GM21737 (cell line): ENCODE results near the gene SUPT3H.

Experiments
- ATAC-seq: cut with Tn5 transposase; IDR thresholded peaks from one replicate; pipeline ENCODE4 v1.9.1; 2021; ENCODE audit warnings: mild to moderate bottlenecking, moderate library complexity; ENCODE audit not compliant: unreplicated experiment

SUPT3H gene

GRCh38 chr6:44808148-44808547, 569.6 kb downstream of the SUPT3H start:
- no peak for ATAC-seq

DNA sequence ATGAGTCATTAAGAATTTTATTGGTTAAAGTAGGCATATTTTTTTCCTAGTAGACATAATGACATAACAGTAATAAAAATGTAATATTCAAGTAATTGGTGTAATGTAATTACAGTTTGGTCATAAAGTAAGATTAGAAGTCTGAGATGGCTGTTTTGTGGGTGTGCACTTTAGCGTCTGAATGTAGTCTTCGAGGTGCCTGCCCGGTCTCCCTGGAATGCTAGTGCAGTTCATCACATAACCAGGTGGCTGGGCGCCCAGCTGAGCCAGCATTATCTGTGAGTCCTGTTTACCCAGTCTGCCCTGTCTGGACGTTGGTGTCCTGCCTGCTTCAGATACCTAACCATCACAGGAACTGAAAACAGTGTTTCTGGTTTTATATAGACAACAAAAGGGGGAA, 571.1 kb downstream of the SUPT3H start:
- no peak for ATAC-seq

DNA sequence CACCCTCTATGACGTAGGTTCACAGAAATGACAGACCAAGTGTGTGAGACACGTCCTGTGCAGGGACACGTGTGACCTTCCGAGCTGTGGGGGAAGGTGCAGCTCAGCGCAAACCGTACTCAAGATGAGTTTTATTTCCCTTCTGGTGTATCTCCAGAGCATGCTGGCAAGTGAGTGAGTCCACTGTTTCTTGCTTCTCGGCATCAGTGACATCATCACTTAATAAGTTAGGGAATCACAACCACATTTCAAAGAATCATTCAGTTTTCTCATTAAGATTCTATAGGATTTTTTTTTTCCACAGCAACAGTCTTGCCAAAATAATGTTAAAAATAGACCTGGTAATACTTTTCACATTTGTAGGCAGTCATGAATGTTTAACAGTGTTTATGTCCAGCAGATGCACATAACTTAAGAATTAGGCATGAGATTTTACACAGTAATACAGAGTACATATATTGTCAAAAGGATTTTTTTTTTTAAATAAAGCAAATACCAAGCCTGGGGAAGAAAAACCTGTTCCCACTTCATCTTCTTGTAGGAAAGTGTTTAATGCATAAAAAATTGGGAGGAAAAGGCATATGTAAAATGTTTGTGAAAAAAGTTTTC, 572.4 kb downstream of the SUPT3H start:
- no peak for ATAC-seq

- no peak for ATAC-seq
Observed at GRCh38 chr6:44804546-44805159, 573.1 kb downstream of the SUPT3H start.

DNA sequence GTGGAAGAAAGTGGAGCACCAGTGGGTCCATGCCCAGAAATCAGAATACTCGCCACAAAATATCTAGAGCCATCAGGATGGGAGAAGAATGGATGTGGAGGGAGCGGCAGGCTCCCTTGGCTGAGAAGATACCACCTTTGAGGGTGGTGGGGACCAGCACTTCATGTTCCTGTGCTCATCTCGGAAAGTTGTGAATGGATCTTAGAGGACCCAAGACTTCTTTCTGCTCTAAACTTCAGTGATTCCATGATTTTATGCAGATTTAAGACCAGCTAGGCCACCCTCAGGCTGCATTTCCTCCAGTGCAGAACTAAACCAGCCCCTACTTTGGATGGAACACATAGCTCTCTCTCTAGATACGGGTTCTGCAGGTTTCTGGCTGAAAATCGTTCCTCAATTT, 573.7 kb downstream of the SUPT3H start:
- ATAC-seq, result no peak

DNA sequence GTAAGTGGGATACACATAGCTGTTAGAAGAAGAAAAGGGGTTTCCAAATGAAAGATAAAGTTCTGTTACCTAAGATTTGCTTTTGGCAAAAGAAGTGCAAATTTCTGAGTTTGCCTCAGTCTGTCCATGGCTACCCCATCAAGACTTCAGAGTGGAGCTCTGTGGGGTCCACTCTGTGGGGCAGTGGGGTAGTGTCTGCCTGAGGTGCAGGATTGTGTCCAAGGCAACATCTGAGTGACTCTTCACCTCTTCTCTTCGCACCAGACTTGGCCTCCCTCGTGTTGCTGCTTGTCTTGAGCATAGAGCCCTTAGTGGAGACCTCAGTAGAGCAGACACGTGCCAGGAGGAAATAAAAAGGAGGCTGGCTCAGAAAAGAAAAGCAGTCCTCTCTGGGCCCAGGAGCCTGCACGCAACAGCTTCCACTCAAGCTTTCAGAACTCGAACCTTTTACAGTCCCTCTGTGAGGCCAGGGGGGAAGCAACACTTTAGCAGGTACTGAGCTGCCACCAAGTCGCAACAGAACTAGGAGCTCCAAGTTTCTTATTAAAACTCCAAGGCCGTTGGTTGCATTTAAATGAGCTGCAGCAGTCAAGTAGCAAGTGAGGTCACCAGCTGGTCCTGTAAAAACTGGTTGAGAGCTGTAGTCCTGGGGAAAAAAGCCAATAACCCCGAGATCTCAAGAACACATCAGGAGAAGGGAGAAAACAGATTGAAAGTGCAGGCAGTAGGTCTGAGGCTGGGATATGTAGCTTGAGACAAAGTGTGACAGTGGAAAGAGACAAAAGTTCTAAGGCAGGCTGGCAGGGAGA, 576.7 kb downstream of the SUPT3H start:
- ATAC-seq, result no peak

DNA sequence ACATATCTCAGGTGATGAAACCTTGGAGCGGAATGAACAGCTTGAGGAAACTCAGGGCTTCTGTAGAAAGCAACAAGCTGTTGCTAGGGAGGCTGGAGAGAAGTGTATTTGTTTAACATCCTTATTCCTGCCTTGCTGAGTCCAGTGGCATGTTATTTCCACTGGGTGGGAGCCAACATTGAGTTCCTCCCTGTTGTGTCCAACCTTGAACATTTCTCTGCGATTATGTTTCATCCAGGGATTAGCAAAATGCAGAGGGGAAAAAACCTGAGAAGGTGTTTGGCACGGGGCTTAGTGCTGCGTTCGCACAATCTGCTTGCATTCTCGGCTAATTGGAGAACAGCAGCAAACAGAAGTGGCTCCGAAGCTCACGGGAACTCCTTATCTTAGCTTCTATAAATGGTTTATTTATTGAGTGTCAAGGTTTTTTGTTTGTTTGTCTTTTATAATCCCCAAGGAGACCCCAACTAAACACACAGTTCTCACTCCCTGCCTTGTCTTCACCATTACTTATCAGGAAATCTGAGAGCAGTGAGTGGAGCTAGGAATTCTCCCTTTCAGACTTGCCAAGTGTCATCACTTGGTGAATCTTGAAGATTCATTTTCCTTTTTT, 577.5 kb downstream of the SUPT3H start:
- ATAC-seq, result no peak

DNA sequence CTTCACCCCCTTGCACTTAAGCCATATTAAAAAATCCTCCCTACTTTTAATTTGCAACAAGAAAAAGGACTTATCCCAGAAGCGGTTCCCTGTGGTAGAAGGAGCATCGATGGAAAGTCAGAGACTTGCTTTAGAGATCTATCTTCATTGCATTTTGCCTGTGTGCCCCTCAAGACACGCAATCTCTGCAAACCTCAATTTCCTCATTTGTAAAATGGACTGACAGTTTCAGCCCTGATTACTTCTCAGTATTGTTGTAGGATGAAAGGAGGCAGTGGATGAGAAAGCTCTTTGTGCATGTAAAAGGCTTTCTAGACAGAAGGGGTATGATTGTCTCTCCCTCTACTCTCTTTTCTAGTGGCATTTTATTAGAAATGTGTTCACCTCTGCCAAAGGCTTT, 580.0 kb downstream of the SUPT3H start:
- ATAC-seq, result no peak

DNA sequence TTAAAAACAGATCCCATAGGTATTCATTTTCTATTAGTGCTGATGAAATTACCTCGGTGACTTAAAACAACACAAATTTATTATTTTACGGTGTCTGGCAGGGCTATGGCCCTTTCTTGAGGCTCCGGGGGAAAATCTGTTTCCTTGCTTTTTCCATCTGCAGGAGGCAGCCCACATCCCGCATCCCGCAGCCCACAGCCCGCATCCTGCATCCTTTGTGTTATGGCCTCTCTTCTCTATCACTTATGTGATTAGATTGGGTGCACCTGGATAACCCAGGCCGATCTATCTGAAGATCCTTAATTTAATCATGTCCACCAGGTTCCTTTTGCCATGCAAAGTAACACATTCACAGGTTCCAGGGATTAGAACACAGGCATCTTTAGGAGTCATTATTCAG, 582.4 kb downstream of the SUPT3H start:
- no peak for ATAC-seq

DNA sequence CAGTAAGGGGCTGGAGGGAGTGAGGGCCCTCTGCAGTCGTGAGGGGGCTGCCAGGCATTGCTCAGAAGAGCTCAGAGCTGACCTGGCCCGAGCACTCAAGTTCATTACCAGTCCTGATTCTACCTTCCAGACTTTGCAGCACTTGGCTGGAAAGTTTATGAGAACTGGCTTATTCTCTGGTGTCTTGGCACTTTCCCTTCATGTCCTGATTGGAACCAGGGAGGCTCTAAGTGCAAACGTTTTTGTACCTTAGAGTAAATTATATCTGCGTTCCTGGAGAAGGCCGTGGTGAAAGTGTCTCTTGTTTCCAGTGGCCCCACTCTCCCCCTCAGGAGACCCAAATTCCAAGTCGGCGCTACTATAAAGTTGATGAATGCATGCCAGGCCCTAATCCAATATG, 587.9 kb downstream of the SUPT3H start:
- ATAC-seq, result no peak

GRCh38 chr6:44789061-44789460, 588.7 kb downstream of the SUPT3H start:
- ATAC-seq, result no peak

DNA sequence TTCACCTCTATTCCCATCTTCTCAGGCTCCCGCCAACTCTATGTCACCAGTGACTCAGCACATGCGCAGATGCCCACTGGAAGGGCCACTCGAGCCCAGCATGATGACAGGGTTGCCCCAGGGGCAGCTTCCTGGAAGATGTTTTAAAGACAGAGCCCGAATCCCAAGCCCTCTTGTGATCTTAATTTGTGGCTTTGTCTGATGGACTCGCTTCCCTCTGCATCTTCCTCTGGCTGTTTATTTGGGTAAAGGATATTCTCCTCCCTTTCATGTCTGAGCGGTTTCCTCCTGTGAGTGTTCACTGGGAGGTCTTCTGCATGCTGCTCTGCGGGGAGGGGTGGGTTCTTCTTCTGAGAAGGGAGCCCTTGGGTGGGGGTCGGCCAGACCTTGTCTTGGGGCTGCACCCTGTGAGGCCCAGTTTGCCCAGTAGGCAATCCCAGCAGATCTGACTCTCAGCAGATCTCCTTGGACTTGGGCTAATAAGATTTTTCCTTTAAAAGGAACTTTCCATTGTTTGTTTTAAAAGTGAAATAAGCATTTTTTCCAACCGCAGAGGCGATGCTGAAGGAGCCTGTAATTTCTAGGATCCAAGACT, 589.2 kb downstream of the SUPT3H start:
- no peak for ATAC-seq

DNA sequence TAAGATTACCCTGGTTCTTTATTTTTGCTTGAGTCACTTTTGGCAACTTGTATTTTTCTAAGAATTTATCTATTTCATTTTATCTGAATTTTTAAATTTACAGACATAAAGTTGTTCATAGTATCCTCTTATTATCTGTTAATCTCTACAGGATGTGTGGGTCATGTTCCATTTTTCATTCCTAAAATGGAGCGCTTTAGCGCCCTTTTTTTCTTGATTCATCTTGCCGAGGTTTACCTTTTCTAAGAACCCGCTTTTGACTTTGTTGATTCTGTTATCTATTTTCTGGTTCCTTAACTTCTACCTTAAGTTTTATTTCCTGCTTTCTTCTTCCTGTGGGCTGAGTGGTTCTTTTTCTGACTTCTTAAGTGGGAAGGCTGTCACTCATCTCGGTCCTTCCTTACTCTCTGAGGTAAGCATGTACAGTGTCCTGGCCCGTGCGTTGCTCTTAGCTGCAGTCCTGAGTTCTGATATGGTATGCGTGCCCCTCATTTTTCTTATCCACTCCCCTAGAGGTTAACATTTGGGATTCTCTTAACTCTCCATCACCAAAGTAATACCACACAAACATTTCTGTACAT, 590.4 kb downstream of the SUPT3H start:
- no peak for ATAC-seq

GRCh38 chr6:44785130-44785529, 592.6 kb downstream of the SUPT3H start:
- no peak for ATAC-seq

DNA sequence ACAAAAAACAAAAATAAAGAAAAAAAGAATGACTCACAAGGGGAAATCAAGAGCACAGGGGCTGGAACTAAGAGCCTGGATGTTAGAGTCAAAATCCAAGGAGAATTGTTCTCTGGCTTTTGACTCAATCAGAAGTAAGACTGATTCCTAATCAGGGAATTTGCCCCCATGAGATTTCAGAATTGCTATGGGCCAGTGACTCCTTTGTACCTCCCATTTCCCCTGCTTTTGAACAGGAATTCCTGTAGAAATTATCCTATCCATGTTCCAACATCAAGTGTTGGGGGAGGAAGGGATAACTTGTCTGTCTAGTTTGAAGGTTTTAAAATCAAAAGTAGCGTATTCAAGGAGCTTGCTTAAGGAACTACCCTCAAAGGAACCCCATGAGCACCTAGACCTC, 593.5 kb downstream of the SUPT3H start:
- ATAC-seq, result no peak

- no peak for ATAC-seq
Observed at GRCh38 chr6:44782892-44783291, 594.8 kb downstream of the SUPT3H start.

DNA sequence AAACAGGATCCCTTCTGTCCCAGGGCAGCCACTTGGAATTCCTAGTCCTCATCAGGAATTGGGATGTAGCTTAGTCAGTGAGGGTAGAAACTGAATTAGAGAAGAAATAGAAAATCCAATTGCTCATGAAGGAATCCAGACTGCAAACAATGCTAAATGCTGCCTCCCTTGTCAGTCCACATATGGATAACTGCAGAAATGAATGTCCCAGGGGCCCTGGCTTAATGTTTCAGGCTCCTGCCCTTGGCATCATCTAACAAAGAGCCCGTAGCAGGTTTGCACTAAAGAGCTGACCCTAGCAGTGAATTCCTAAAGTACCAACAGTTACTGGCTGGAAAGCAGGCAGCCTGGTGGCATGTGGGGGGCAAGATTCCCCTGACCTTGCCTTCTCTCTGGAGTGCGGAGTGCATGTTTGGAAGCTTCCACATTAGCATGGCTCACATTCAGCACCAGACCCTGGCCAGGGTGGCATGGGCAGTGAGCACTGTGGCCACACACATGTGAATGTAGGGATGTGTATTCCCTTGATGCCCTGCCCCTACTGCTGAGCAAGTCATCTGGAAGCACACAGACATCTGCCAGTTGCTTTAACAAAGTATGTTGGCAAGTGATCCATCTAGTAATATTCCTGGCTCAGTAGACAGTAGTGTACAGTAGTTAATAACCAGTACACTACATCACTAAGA, 595.7 kb downstream of the SUPT3H start:
- no peak for ATAC-seq

DNA sequence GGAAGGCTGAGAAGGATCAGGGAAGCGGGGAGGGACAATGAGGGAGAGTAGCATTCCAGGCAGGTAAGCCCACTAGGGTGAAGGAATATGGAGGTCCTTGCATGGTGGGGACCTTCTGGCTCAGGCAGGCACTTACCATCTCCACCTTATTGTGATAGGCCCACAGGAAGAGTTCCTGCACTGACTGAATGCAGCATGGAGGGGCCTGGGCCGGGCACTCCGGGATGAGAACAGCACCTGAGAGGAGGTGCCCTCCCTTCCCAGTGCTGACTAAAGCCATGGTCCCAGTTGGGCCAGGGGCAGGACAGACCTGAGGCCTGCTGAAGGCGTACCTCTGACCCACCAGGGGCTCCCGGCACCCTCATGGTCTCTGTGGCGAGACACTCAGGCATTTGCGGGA, 597.6 kb downstream of the SUPT3H start:
- no peak for ATAC-seq

DNA sequence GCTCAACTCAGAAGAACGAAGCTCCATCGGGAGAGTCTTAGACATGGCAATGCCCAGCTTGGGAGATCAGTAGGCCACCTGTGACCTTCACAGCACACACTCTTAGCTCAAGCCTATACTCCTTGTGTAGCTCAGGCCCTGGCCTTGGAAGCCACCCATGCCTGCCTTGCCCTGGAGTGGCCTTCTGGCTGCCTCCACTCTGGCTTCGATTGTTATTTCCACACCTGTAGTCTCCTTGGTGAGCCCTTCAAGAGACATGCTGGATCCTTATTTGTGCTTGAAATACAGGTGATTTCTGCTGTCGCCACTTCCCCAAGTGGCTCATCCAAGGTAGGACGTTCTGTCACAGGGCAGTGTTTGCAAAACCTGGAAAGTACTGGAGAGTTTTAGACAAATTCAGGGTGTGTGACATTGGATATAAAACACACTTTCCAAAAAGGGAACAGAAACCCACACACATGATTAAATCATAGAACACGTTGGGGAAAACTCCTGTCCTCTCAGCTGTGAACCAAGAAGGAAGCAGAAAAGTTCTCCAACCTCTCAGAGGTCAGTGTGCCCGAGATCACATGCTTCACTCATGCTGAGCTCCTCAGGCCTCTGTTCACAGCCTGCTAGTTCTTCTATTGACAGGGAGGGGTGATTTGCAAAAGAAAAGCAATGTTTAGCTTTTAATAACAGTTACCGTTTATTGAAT, 598.5 kb downstream of the SUPT3H start:
- no peak for ATAC-seq
